GM12878 (cell line): ENCODE results near the gene IFNA21.

ENCODE experiments used
- EED ChIP-seq: sonication (generic); IDR thresholded peaks from 2 replicates; pipeline ENCODE4 v1.6.1; 2016; ENCODE audit warnings: antibody characterized with exemption, low read depth
- PAX8 ChIP-seq: fragments of 450-650 bp; IDR thresholded peaks from 2 replicates; pipeline ENCODE4 v1.6.1; 2017; ENCODE audit warnings: mild to moderate bottlenecking, moderate library complexity
- TCF7 ChIP-seq: IDR thresholded peaks from 2 replicates; pipeline ENCODE4 v1.6.1; 2014; ENCODE audit warnings: antibody characterized with exemption, borderline replicate concordance

GRCh38 chr9:21210311-21210710 is 43.9 kb upstream of the IFNA21 start:
- no peak for TF ChIP-seq PAX8
- TF ChIP-seq EED = no peak
- no peak for TF ChIP-seq TCF7
